ENCODE data around the gene HJURP.

DNA sequence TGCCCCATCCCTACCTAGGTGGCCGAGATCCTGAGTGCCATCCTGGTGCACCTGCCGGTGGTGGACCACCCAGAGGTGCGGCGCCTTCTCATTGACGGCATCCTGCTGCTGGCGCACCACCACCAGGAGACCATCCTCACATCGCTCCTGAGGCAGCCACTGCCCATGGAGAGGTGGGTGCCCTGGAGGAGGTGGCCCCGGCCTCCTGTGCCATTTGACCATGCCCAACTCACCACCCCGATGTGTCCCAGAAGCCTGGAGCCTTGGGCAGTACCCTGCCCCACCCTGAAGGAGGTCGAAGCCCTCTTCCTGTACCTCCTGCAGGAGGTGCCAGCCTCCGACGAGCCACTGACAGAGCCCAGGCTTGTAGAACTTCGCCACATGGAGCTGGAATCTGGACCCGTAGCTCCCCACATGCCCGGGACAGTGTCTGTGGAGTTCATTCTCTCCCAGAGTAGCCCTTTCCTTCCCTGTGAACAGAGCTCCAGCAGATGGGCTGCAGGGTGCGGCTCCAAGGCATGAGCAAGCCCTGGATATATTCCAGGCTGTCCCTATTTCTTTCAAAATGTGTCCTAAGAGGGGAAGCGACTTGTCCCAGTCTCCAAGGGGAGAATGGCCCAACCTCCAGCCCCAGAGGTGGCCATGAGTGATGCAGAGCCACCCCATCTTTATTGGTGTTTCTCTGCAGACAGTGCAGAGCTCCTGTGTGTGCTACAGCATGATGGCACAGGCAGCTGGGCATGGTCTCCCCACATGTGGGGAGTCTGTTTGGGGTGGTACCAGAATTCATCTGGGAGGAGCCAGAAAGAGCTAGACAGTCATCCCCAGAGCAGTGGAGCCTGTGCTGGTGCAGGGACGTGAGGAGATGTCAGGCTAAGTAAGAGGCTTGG lies 34.2 kb downstream of the HJURP start:
- TF ChIP-seq CHCHD3 (CRISPR knock-in tag; IDR thresholded peaks at IDR 0.05): no peak
- TF ChIP-seq ZNF57 (CRISPR knock-in tag; IDR thresholded peaks at IDR 0.05): no peak
- TF ChIP-seq, protein P1, sequence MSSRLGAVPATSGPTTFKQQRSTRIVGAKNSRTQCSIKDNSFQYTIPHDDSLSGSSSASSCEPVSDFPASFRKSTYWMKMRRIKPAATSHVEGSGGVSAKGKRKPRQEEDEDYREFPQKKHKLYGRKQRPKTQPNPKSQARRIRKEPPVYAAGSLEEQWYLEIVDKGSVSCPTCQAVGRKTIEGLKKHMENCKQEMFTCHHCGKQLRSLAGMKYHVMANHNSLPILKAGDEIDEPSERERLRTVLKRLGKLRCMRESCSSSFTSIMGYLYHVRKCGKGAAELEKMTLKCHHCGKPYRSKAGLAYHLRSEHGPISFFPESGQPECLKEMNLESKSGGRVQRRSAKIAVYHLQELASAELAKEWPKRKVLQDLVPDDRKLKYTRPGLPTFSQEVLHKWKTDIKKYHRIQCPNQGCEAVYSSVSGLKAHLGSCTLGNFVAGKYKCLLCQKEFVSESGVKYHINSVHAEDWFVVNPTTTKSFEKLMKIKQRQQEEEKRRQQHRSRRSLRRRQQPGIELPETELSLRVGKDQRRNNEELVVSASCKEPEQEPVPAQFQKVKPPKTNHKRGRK (tag; IDR thresholded peaks at IDR 0.05): no peak

Data from K562 (cell line).